ENCODE data around the gene SNRNP200. TPM values are rescaled to one million over a fixed set of nuclear protein-coding genes. Genes with fewer than 3 reads are reported as not detected.

SNRNP200 gene
- polyA plus RNA-seq, 2 of the 4 experiments (the other 2 are of a cell fraction), result 118 to 202 TPM

GRCh38 chr2:96261328-96262003 is 43.9 kb downstream of the SNRNP200 start (continued):
- TF ChIP-seq CTCF (IDR thresholded peaks at IDR 0.05), result no peak
- TF ChIP-seq ZC3H11A (IDR thresholded peaks at IDR 0.05), result no peak

GRCh38 chr2:96260387-96261260 is 44.7 kb downstream of the SNRNP200 start:
- WGBS (ENCODE audit: missing lambda C conversion rate), result 20% methylated on average over 10 of the region's 10 CpGs
- H3K4me3 ChIP-seq, result no peak overlapping the region
- no peak for FAIRE-seq
- TF ChIP-seq HOXB13 (CRISPR knock-in tag; IDR thresholded peaks at IDR 0.05; ENCODE audit: low read depth) (no peak), ZFP36 (IDR thresholded peaks at IDR 0.05; ENCODE audit: borderline replicate concordance, partially characterized antibody) (no peak), POLR2A (IDR thresholded peaks at IDR 0.05; ENCODE audit: low read length) (no peak), HEYL (CRISPR knock-in tag; IDR thresholded peaks at IDR 0.05) (no peak), ZSCAN20 (CRISPR knock-in tag; IDR thresholded peaks at IDR 0.05) (no peak), CEBPB (IDR thresholded peaks at IDR 0.05) (peak in 1 of 2 experiments; percentile 46; a peak in 1 of 4 replicates), FOSB (CRISPR knock-in tag; IDR thresholded peaks at IDR 0.05) (no peak), PHF8 (IDR thresholded peaks at IDR 0.05; ENCODE audit: borderline replicate concordance, low read depth) (no peak), NFE2L2 (conservative IDR thresholded peaks at IDR 0.05; ENCODE audit: low read length) (no peak), CBX8 (IDR thresholded peaks at IDR 0.05) (no peak), ESRRA (IDR thresholded peaks at IDR 0.05; ENCODE audit: borderline replicate concordance, low read length) (peak; percentile 94), E2F6 (IDR thresholded peaks at IDR 0.05; ENCODE audit: borderline replicate concordance, low read depth) (no peak), RNF2 (IDR thresholded peaks at IDR 0.05; ENCODE audit: borderline replicate concordance, low read depth) (no peak), NR3C1 (IDR thresholded peaks at IDR 0.05) (no peak), JUNB (IDR thresholded peaks at IDR 0.05) (peak; percentile 46; the same call in 1 of the 2 replicates), FOXS1 (CRISPR knock-in tag; IDR thresholded peaks at IDR 0.05) (no peak), RARB (CRISPR knock-in tag; IDR thresholded peaks at IDR 0.05) (no peak), CHD2 (IDR thresholded peaks at IDR 0.05; ENCODE audit: low read length, partially characterized antibody) (no peak), GATA3 (IDR thresholded peaks at IDR 0.05; ENCODE audit: borderline replicate concordance) (no peak), HES2 (IDR thresholded peaks at IDR 0.05) (no peak), PBX3 (IDR thresholded peaks at IDR 0.05) (0 out of 2 replicates have a peak, but pooled peaks have one; percentile 43), TFCP2L1 (CRISPR knock-in tag; IDR thresholded peaks at IDR 0.05) (no peak), ATOH8 (CRISPR knock-in tag; IDR thresholded peaks at IDR 0.05; ENCODE audit: low read depth) (no peak), MYC (IDR thresholded peaks at IDR 0.05; ENCODE audit: borderline replicate concordance, low read length) (no peak), MAX (IDR thresholded peaks at IDR 0.05) (no peak), CTCF (IDR thresholded peaks at IDR 0.05) (peak; percentile 66), RAD21 (conservative IDR thresholded peaks at IDR 0.05 in 1 of 2, IDR thresholded peaks at IDR 0.05 in 1 of 2) (peak; percentile 29 to 53; a peak in 4 of 5 replicates), HOXA7 (CRISPR knock-in tag; IDR thresholded peaks at IDR 0.05) (no peak)

More at GRCh38 chr2:96260387-96261260, 44.7 kb downstream of the SNRNP200 start:
- Histone ChIP-seq H3K27ac (peak overlapping the region; percentile 65 to 75), H3K4me1 (peaks cover 36% of the 10 kb centered on the region), H3K4me2 (peak overlapping the region; percentile 70), H3K9me3 (no peaks in the 10 kb centered on the region)
- DNase-seq (ENCODE audit: low read depth in 1 of 2, low spot score in 1 of 2), result peak; percentile 85 to 86
- ATAC-seq, result peak; percentile 89 to 91
- ChIA-PET CTCF (interaction anchor here (0.8 to 3.7 kb wide), 28 partner anchors 9 to 289 kb away, joined by 3 to 20 read pairs (median 4); partner anchors contain the start of genes ANKRD36C, ASTL and STARD7), POLR2A (interaction anchor here (0.5 to 2.7 kb wide), 3 partner anchors 20 to 52 kb away, joined by 3 to 17 read pairs (median 4); partner anchors contain the start of gene STARD7)

Measured in A549 (cell line).